ENCODE measurements around the gene TNMD.

- TF ChIP-seq CTCF (conservative IDR thresholded peaks at IDR 0.05; ENCODE audit: low read depth, low read length) (no peak), EZH2phosphoT487 (IDR thresholded peaks at IDR 0.05; ENCODE audit: borderline replicate concordance, low read length) (no peak)
Observed at GRCh38 chrX:100635989-100636320, 51.2 kb downstream of the TNMD start.

Data from PC-3 (cell line).